ENCODE measurements around the gene TSPAN7.

Gene TSPAN7

GRCh38 chrX:38595801-38596200 is 34.5 kb downstream of the TSPAN7 start:
- DNase-seq = no peak

GRCh38 chrX:38596939-38597338 is 35.6 kb downstream of the TSPAN7 start:
- DNase-seq = no peak

- no peak for DNase-seq
Measured at GRCh38 chrX:38599796-38600755, 38.7 kb downstream of the TSPAN7 start.

- DNase-seq = no peak
Measured at GRCh38 chrX:38601866-38602265, 40.5 kb downstream of the TSPAN7 start.

GRCh38 chrX:38606821-38607220 is 45.5 kb downstream of the TSPAN7 start:
- DNase-seq = no peak

GRCh38 chrX:38607976-38608375 is 46.6 kb downstream of the TSPAN7 start:
- no peak for DNase-seq

GRCh38 chrX:38610849-38611248 is 49.5 kb downstream of the TSPAN7 start:
- peak in 1 of 2 experiments; percentile 6 for DNase-seq

GRCh38 chrX:38612281-38612680 is 50.9 kb downstream of the TSPAN7 start:
- peak in 1 of 2 experiments; percentile 6 for DNase-seq

- DNase-seq = no peak
Measured at GRCh38 chrX:38614485-38614884, 53.1 kb downstream of the TSPAN7 start.

- DNase-seq = no peak
Measured at GRCh38 chrX:38616904-38617303, 55.6 kb downstream of the TSPAN7 start.

GRCh38 chrX:38618180-38618579 is 56.8 kb downstream of the TSPAN7 start:
- no peak for DNase-seq

- no peak for DNase-seq
Measured at GRCh38 chrX:38620623-38621022, 59.3 kb downstream of the TSPAN7 start.

- DNase-seq = peak; percentile 15 to 49
Measured at GRCh38 chrX:38626296-38626695, 65.0 kb downstream of the TSPAN7 start.

GRCh38 chrX:38627683-38628082 is 66.3 kb downstream of the TSPAN7 start:
- DNase-seq = peak in 1 of 2 experiments; percentile 32

GRCh38 chrX:38628587-38628986 is 67.2 kb downstream of the TSPAN7 start:
- DNase-seq = no peak

- no peak for DNase-seq
Measured at GRCh38 chrX:38632516-38632915, 71.2 kb downstream of the TSPAN7 start.

GRCh38 chrX:38634665-38635064 is 73.3 kb downstream of the TSPAN7 start:
- DNase-seq = no peak

GRCh38 chrX:38636949-38637819 is 75.8 kb downstream of the TSPAN7 start:
- DNase-seq = peak; percentile 74 to 91

- no peak for DNase-seq
Measured at GRCh38 chrX:38638952-38639529, 77.7 kb downstream of the TSPAN7 start.

- DNase-seq = no peak
Measured at GRCh38 chrX:38639730-38640129, 78.4 kb downstream of the TSPAN7 start.

- no peak for DNase-seq
Measured at GRCh38 chrX:38641197-38641596, 79.9 kb downstream of the TSPAN7 start.

GRCh38 chrX:38643903-38644302 is 82.6 kb downstream of the TSPAN7 start:
- DNase-seq = no peak

GRCh38 chrX:38646129-38646528 is 84.8 kb downstream of the TSPAN7 start:
- no peak for DNase-seq
